ENCODE measurements around the gene LIFR. TPM values are rescaled to one million over a fixed set of nuclear protein-coding genes. Genes with fewer than 3 reads are reported as not detected.

Gene LIFR
- total RNA-seq, 1 experiment from 2014 or later = 7.8 TPM

DNA sequence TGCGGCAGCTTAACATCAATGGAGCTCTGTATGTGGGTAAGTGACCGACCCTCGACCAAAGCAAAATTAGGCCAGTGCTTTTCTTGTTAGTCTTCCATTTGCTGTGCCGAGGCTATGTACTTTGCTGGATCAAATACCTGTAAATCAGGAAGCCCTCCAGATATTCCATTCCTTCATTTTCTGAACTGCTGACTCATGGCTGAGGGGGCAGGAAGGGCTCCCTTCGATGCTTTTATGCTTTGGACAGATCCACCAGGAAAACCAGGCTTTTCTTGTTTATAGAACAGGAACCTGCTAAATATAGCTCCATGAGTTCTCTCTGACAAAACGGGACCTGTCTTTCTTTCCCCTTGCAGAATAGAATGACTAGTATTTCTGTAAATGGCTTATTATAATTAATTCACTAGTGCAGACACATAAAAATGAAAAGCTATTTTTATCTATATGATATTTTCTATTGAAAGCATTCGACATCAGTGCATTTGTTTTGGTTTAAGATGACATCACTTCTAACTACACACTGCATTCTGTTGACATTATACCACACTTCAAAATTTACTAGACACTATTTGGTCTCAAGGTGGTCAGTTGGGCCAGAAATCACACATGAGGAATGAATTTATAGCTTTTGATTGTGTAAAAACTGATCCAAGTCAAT lies 93.3 kb downstream of the LIFR start:
- H3K27ac Mint-ChIP-seq = no peak overlapping the region; a peak in 1 of 7 replicates
- no CpG with 5 or more reads among the region's 7 CpGs for WGBS (ENCODE audit: extremely low coverage, insufficient read length, low lambda C conversion rate)
- no peak for DNase-seq
- H3K4me1 Mint-ChIP-seq = peaks cover 6 to 8% of the 10 kb centered on the region in 2 experiments
- no peaks in the 10 kb centered on the region for H3K79me1 ChIP-seq (ENCODE audit: insufficient read depth, low read depth, low read length, poor library complexity, severe bottlenecking)
- no peaks in the 10 kb centered on the region for H3K27me3 ChIP-seq (ENCODE audit: insufficient read depth, low read length)
- peaks cover 4% of the 10 kb centered on the region for H3K27me3 Mint-ChIP-seq (ENCODE audit: low read depth)
- H4K20me1 ChIP-seq (ENCODE audit: control insufficient read depth, insufficient read depth, insufficient read length) = no peaks in the 10 kb centered on the region
- H3K23me2 ChIP-seq (ENCODE audit: insufficient read length, low read depth, low read length, poor library complexity, severe bottlenecking) = no peaks in the 10 kb centered on the region
- H4K91ac ChIP-seq (ENCODE audit: insufficient read length, low read depth, low read length) = no peak overlapping the region
- H3K4me3 Mint-ChIP-seq = no peak overlapping the region
- no peak overlapping the region for H2BK5ac ChIP-seq (ENCODE audit: insufficient read length, low read length)
- no peak overlapping the region for H3K18ac ChIP-seq (ENCODE audit: insufficient read length, low read depth, low read length)
- H2BK120ac ChIP-seq (ENCODE audit: low read depth, low read length, poor library complexity, severe bottlenecking) = no peak overlapping the region
- H3K4me1 ChIP-seq (ENCODE audit: insufficient read depth, low read length) = no peaks in the 10 kb centered on the region
- no peak overlapping the region for H3K27ac ChIP-seq (ENCODE audit: insufficient read length, low read depth, low read length)
- no peak overlapping the region for H4K5ac ChIP-seq (ENCODE audit: insufficient read length, low read depth, low read length)
- no peak overlapping the region for H3K9ac ChIP-seq (ENCODE audit: extremely low read depth, insufficient read length, low read length)
- no peak overlapping the region for H3K4me2 ChIP-seq (ENCODE audit: insufficient read depth, insufficient read length, low read length)
- no peak overlapping the region for H3K14ac ChIP-seq (ENCODE audit: insufficient read depth, low read length)
- H3K4ac ChIP-seq (ENCODE audit: low read depth, low read length) = no peak overlapping the region
- no peak overlapping the region for H2AK5ac ChIP-seq (ENCODE audit: insufficient read length, low read length)
- H3K36me3 Mint-ChIP-seq (ENCODE audit: insufficient read depth in 1 of 3, low read depth in 3 of 3) = no peaks in the 10 kb centered on the region; a peak in 1 of 7 replicates
- H3K9me3 Mint-ChIP-seq = no peaks in the 10 kb centered on the region
- TF ChIP-seq CTCF (conservative IDR thresholded peaks at IDR 0.05) = no peak
- no peak overlapping the region for H2AFZ ChIP-seq (ENCODE audit: low read length)
- H3T11ph ChIP-seq (ENCODE audit: low read length) = no peak overlapping the region
- no peak overlapping the region for H3K23ac ChIP-seq (ENCODE audit: insufficient read length, low read depth, low read length)
- no peak overlapping the region for H3K56ac ChIP-seq (ENCODE audit: insufficient read length, low read depth, low read length)
- H3K9me3 ChIP-seq (ENCODE audit: control insufficient read depth, low read depth, low read length) = no peaks in the 10 kb centered on the region
- no peaks in the 10 kb centered on the region for H3K79me2 ChIP-seq (ENCODE audit: insufficient read depth, low read length)
- H4K8ac ChIP-seq (replicated peaks; ENCODE audit: insufficient read length, low read depth, low read length) = no peak overlapping the region
- no peak overlapping the region for H2BK15ac ChIP-seq (ENCODE audit: low read depth, low read length)
- H2BK20ac ChIP-seq (ENCODE audit: low read depth, low read length, poor library complexity, severe bottlenecking) = no peak overlapping the region
- H2BK12ac ChIP-seq (ENCODE audit: insufficient read length, low read depth, low read length) = no peak overlapping the region

Data from H9 (cell line).